ENCODE data around the gene ZNF649. TPM values are rescaled to one million over a fixed set of nuclear protein-coding genes. Genes with fewer than 3 reads are reported as not detected.
A peak's percentile ranks its signal among the peaks of the same experiment; 100 is the strongest.

Gene ZNF649
- 10 to 100 TPM in 1 of 2 experiments, 1 to 10 TPM in 1; 8.6 to 10.7 TPM for total RNA-seq

GRCh38 chr19:51904331-51905165 is at the start of gene ZNF649:
TSS of gene ZNF649 (minus strand) at chr19:51905017. CDS start at chr19:51900107, 4,910 bp downstream.
- DNase-seq: peak; percentile 88
- H3K27me3 Mint-ChIP-seq: peaks cover 22% of the 10 kb centered on the region
- CTCF ChIA-PET: no interaction called here
- POLR2A ChIA-PET: no interaction called here
- H3K36me3 Mint-ChIP-seq (ENCODE audit: low read depth): peaks cover 81% of the 10 kb centered on the region
- peak within 1 kb of the TSS; percentile 99 for H3K27ac Mint-ChIP-seq
- peak within 1 kb of the TSS; percentile 98 for H3K4me3 Mint-ChIP-seq
- peaks cover 68% of the 10 kb centered on the region for H3K9me3 Mint-ChIP-seq
- ATAC-seq: peak; percentile 92
- H3K4me1 Mint-ChIP-seq (ENCODE audit: low read depth): peaks cover 18% of the 10 kb centered on the region
- intact Hi-C loops (cut with micrococcal nuclease): no loop called here
- TF ChIP-seq CTCF (IDR thresholded peaks at IDR 0.05): no peak

DNA sequence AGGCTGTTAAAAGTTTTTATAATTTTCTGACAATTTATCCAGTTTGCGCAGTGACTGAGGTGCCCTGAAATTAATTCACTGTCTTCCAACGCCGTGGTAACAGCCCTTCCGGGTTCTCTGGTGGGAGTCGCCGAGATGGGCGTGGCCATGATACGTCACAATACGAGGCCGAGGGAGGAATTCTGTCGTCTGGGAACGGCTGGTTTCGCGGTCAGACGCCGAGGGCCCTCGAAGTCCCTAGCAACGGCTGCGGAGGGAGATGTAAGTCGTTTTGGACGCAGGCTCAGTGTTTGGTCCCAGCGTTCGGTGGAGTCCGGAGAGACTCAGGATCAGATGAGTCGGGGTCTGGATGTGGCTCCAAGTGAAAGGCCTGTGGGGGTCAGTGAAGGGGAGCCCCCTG is 44.2 kb upstream of the ZNF649 start:
- H3K9me3 Mint-ChIP-seq: peaks cover 72% of the 10 kb centered on the region

DNA sequence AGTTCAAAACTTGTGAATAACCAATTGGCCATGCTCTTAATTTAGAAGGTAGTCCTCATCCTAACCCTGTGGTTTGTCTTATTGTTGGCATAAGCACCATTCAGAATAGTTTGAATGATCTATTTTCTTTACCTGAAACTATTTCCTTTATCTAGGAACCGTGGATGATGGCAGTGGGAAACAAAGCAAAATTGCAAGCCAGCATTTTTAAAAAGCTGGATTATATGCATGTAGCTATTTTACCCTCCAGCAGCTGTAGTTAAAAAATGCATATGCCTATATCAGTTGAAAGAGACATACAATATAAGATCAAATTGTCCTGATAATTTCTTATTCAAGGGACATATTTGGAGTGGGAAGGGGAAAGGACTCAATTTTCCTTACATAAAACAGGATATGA is 41.8 kb upstream of the ZNF649 start:
- intact Hi-C loops (cut with micrococcal nuclease): no loop called here
- ChIA-PET CTCF (no interaction called here), POLR2A (no interaction called here)
- Mint-ChIP-seq H3K9me3 (peaks cover 86% of the 10 kb centered on the region), H3K4me1 (ENCODE audit: low read depth) (peaks cover 3% of the 10 kb centered on the region), H3K4me3 (no peak overlapping the region), H3K27ac (no peak overlapping the region), H3K27me3 (no peaks in the 10 kb centered on the region), H3K36me3 (ENCODE audit: low read depth) (peaks cover 68% of the 10 kb centered on the region)
- no peak for DNase-seq
- ATAC-seq: no peak
- no peak for TF ChIP-seq CTCF (IDR thresholded peaks at IDR 0.05)

More for the DNA sequence above, 44.2 kb upstream of the ZNF649 start:
- ATAC-seq (no peak), DNase-seq (no peak)
- no peak overlapping the region for H3K27ac Mint-ChIP-seq
- H3K4me3 Mint-ChIP-seq: no peak overlapping the region
- H3K27me3 Mint-ChIP-seq: no peaks in the 10 kb centered on the region
- peaks cover 3% of the 10 kb centered on the region for H3K4me1 Mint-ChIP-seq (ENCODE audit: low read depth)
- H3K36me3 Mint-ChIP-seq (ENCODE audit: low read depth): peaks cover 50% of the 10 kb centered on the region
- ChIA-PET POLR2A (no interaction called here), CTCF (no interaction called here)
- intact Hi-C loops (cut with micrococcal nuclease): no loop called here
- TF ChIP-seq CTCF (IDR thresholded peaks at IDR 0.05): no peak

- Mint-ChIP-seq H3K36me3 (ENCODE audit: low read depth) (peaks cover 78% of the 10 kb centered on the region), H3K9me3 (peaks cover 82% of the 10 kb centered on the region), H3K27ac (no peak overlapping the region), H3K4me3 (no peak overlapping the region), H3K27me3 (no peaks in the 10 kb centered on the region), H3K4me1 (ENCODE audit: low read depth) (peaks cover 3% of the 10 kb centered on the region)
- POLR2A ChIA-PET: no interaction called here
- DNase-seq (no peak), ATAC-seq (no peak)
- CTCF ChIA-PET: no interaction called here
- no peak for TF ChIP-seq CTCF (IDR thresholded peaks at IDR 0.05)
- intact Hi-C loops (cut with micrococcal nuclease): no loop called here
Measured at GRCh38 chr19:51944798-51945552, 40.2 kb upstream of the ZNF649 start.

DNA sequence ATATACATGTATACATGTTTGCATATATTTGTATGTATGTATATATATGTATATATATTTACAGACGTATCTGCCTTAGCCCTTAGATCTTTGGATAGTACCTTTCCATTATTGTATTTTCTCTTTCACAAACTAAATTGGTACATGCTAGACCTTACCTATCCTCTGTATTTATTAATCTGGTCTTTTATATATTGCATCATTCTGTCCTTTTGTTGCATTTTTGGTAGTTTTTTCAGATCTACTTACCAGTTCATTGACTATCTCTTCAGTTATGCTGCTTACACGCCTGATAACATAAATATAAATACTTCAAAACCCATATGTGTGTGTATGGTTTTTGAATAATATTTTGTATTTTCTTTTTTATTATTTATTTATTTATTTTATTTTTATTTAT is 34.1 kb upstream of the ZNF649 start:
- Mint-ChIP-seq H3K27me3 (no peaks in the 10 kb centered on the region), H3K9me3 (peaks cover 61% of the 10 kb centered on the region)
- intact Hi-C loops (cut with micrococcal nuclease): no loop called here

More for the DNA sequence above, 34.1 kb upstream of the ZNF649 start:
- peaks cover 95% of the 10 kb centered on the region for H3K36me3 Mint-ChIP-seq (ENCODE audit: low read depth)
- ATAC-seq (no peak), DNase-seq (no peak)
- no peak for TF ChIP-seq CTCF (IDR thresholded peaks at IDR 0.05)
- no peak overlapping the region for H3K4me3 Mint-ChIP-seq
- POLR2A ChIA-PET: no interaction called here
- H3K4me1 Mint-ChIP-seq (ENCODE audit: low read depth): no peaks in the 10 kb centered on the region
- no peak overlapping the region for H3K27ac Mint-ChIP-seq
- CTCF ChIA-PET: no interaction called here
